Measurements from ENCODE around the gene OLFM2.

DNA sequence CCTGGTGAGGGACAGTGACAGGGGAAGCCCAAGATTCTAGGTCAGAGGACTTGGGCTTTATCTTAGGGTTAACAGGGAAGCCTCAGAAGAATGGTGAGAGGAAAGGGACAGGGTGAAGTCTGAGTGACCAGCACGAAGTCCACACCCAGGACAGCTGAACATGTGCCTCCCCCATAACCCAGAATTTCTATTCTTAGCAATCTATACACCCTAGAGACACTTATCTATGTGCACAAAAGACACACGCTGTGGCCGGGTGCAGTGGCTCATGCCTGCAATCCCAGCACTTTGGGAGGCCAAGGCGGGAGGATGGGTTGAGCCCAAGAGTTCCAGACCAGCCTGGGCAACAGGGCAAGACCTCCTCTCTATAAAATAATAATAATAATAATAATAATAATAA lies 11.1 kb upstream of the OLFM2 start:
- TF ChIP-seq CTCF (IDR thresholded peaks at IDR 0.05; ENCODE audit: insufficient read depth, low read length) (no peak), GABPA (IDR thresholded peaks at IDR 0.05; ENCODE audit: low read depth) (no peak)
